Choroid plexus epithelial cell (primary cell): ENCODE results near the gene CASP7.

Source experiments
- DNase-seq: peaks from one replicate; pipeline ENCODE4 v3.0.0-alpha.2; 2010; ENCODE audit warnings: low read depth
- H3K4me3 ChIP-seq: 2 replicates; pipeline ENCODE4 v1.5.1; 2011; ENCODE audit warnings: low read depth, mild to moderate bottlenecking, control low read depth, low read length, moderate library complexity
- CTCF ChIP-seq: conservative IDR thresholded peaks from 2 replicates; pipeline ENCODE4 v1.5.1; 2011; ENCODE audit warnings: low read depth, mild to moderate bottlenecking, control low read depth, inconsistent platforms, low read length, moderate library complexity

CASP7 gene

GRCh38 chr10:113739577-113739976 is 59.9 kb downstream of the CASP7 start:
- no peak for DNase-seq
- TF ChIP-seq CTCF, result no peak
- no peak overlapping the region for H3K4me3 ChIP-seq

DNA sequence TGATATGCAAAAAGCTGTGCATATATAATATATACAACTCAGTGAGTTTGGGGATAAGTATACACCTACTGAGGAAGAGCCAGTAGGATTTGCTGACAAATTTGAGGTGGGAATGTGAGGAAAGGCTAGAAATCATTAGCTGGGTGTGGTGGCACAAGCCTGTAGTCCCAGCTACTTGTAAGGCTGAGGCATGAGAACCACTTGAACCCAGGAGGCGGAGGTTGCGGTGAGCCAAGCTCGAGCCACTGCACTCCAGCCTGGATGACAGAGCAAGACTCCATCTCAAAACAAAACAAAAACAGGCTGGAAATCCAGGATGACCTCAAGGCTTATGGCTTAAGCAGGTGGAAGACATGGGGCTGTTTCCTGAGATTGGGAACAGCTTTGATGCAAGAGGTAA is 61.1 kb downstream of the CASP7 start:
- TF ChIP-seq CTCF, result no peak
- no peak overlapping the region for H3K4me3 ChIP-seq
- no peak for DNase-seq

DNA sequence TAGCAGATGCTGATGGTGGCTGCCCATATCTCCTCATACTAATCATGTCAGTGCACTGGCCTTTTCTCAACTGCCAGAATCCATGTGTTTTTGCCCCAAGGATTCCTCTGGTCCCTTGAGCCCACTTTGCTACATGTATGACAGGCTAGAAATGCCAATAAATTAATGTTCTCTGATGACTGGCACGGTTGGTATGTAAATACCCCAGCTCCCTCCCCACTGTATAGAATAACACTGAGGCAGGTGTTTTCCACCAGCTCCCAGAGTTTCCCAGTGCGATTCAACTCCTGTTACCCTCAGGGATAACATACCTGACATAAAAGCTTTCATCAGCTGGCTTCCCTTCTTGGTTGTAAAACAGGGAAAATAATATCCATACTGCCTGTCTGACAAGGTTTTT is 62.8 kb downstream of the CASP7 start:
- DNase-seq, result no peak
- no peak overlapping the region for H3K4me3 ChIP-seq
- TF ChIP-seq CTCF, result no peak

- H3K4me3 ChIP-seq, result no peak overlapping the region
- TF ChIP-seq CTCF, result no peak
- no peak for DNase-seq
Observed at GRCh38 chr10:113743594-113743993, 63.9 kb downstream of the CASP7 start.

DNA sequence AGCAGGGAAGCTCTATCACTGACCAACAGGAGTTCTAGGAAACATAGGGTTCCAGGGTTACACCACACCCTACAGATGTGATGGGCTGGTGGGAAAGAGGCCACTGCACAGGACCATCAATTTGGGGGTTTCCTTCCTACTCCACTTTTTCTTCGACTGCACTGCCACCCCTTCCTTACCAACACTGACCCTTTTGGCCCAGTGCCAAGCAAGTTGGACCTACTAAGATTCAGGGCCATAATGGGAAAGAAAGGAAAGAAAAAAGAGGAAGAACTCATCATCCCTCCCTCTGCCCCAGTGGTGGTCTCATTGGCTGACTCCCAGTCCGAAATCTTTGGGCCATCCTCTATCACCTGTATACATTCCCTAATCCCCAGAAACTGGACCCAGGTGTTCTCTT is 65.7 kb downstream of the CASP7 start:
- H3K4me3 ChIP-seq, result no peak overlapping the region
- DNase-seq, result no peak
- no peak for TF ChIP-seq CTCF

GRCh38 chr10:113746217-113746957 is 66.7 kb downstream of the CASP7 start:
- TF ChIP-seq CTCF, result no peak
- DNase-seq, result peak; percentile 51
- H3K4me3 ChIP-seq, result no peak overlapping the region

- no peak for DNase-seq
- TF ChIP-seq CTCF, result no peak
- no peak within 1 kb of the TSS for H3K4me3 ChIP-seq
Observed at GRCh38 chr10:113751181-113751732, 71.5 kb downstream of the CASP7 start, which contains the start of gene PLEKHS1. Gene PLEKHS1 (plus strand): TSS chr10:113751682. CDS start chr10:113755278, 3,596 bp downstream.
